Hematopoietic multipotent progenitor cell treated with erythropoietin and hydrocortisone succinate and interleukin-3 and kit ligand, for 6 days (in vitro differentiated cells): ENCODE results near the gene RPS16.
"Not testable (repeated sequence)": the region's sequence is repeated elsewhere in the genome, so short reads cannot be mapped to it uniquely, and the experiment has no call there.

ENCODE experiments used
- DNase-seq: peaks from one replicate; pipeline ENCODE4 v3.0.0-alpha.2; 2015

RPS16 gene

DNA sequence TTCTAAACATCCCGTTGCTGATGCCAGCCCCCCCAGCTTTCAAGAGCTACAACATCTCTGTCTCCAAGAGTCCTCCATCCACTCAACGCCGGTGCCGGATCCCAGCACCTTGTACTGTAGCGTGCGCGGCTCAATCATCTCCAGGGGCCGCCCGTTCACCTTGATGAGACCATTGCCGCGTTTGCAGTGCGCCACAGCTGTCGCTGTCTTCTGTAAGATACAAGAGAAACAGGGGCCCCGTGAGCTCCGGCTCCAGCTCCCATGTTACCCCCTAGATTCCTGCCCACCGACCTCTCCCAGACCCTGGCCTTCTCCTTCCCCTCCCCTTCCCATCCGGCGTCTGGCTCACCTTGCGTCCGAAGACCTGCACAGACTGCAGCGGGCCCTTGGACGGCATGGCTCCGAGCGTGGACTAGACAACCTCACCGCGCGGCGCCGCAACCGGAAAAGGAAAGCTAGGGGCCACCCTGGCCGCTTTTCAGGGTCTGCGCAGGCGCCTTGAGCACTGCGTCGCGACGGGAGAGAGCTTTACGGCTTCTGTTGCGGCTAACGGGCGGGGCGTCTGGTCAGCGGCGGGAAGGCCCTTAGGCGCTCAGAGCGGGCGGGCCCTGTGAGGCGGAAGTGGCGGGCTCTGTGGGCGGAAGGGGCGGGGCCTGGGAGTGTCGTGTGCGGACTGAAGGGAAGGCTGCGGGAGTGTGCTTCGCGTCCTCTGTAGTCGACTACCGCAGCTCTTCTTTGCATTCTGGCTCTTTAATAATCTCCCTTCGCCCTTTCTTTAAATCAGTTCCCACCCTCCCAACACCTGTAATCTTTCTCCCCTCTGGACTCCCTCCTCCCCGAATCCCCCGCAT is at the start of gene RPS16:
RPS16 (minus strand) TSS at position 451 of the 851 bp plus-strand sequence; CDS start at position 397, 54 bp downstream.
- DNase-seq = peak; percentile 99

DNA sequence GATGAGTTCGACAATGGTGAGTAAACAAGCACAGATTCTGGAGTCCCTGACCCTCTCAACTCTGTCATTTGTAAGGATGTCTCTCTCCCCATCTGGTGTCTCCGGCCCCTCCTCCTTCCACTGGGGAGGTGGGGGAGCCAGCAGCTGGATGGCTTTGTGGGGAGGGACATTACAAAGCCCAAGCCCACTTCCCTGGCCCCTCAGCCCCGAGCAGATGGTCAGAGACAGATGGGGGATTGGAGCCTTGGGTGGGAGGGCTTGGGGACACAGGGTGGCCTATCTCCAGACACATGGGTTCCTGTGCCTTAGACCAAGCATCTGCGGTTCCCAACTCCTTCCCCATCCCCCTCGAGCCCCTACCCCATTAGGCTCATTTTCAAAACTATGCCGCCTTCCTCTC is 47.4 kb upstream of the RPS16 start:
- no peak for DNase-seq

DNA sequence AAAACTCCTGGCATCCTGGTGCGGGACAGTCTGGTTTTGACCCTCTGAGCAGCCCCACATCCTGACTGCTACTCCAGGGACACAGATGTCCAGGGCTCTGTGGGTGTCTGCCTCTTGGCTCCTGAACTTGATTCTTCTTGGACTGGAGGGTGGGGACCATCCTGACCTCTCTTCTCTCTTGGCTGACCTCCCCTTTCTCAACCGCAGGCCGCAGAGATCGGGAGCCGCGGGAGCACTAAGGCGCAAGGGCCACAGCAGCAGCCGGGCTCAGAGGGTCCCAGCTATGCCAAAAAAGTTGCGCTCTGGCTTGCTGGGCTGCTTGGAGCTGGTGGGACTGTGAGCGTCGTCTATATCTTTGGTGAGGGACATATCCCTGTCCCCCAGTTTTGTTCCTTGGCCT is 45.9 kb upstream of the RPS16 start:
- DNase-seq = no peak

DNA sequence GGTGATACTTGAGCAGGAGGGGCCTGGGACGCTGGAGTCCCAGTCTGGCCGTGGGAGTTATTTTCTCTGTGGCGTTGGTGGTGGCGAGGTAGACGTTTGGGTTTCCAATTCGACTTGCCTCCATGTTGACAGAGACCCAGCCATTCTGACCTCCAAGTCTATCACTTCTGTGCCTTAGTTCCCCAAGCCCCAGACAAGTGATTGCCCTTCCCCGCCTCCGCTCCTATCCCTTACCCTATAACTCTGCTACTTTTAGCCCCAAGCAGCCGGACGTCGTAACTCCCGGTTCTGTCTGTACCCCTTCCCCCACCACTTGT is 45.4 kb upstream of the RPS16 start:
- peak; percentile 31 for DNase-seq

DNA sequence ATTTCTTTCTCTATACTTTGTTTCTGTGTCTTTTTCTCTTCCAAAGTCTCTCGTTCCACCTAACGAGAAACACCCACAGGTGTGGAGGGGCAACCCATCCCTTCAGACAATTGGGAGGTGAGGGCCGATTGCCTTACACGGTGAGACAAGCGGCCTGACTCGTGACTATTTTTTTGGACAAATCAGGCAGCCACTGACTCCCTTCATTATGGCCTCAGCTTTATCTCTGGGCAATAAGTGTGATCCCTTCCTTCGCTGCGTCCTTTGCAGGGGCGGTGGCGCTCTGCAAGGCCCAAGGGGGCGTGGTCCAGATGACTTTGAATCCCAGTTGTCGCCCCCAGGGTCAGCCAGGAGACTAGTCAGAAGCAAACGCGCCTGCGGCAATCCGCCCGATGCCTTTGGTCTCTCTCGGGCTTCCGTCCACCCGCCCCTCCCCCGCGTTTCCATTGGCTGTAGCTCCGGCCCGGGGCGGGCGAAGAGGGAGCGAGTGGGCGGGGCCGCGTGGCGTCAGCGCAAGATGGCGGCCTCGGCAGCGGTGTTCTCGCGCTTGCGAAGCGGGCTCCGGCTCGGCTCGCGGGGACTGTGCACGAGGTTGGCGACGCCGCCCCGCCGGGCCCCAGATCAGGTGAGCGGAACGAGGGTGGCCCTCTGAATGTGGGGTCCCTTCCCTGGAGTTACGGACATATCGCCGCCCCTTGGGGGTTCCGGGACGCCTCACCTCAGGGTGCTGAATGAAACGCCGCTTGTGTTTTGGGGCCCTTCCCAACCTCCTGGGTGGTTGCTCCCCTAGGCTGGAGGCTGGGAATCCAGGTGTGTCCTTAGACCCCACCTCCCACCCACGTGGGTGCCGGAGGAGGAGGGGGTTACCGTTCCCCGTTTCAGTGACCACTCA is 44.8 kb upstream of the RPS16 start, which contains the start of gene TIMM50:
TIMM50 (plus strand) TSS at position 502 of the 892 bp plus-strand sequence; CDS start at position 518, 16 bp downstream.
- DNase-seq = peak; percentile 99

DNA sequence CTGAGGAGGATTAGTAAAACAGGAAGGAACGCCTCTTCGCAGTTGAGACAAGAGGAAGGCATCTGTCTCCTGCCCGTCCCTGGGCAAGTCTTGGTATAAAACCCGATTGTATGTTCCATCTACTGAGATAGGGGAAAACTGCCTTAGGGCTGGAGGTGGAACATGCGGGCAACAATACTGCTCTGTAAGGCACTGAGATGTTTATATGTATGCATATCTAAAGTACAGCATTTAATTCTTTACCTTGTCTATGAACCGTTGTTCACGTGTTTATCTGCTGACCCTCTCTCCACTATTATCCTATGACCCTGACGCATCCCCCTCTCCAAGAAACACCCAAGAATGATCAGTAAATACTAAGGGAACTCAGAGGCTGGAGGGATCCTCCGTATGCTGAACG is 44.2 kb upstream of the RPS16 start:
- DNase-seq = peak; percentile 32

DNA sequence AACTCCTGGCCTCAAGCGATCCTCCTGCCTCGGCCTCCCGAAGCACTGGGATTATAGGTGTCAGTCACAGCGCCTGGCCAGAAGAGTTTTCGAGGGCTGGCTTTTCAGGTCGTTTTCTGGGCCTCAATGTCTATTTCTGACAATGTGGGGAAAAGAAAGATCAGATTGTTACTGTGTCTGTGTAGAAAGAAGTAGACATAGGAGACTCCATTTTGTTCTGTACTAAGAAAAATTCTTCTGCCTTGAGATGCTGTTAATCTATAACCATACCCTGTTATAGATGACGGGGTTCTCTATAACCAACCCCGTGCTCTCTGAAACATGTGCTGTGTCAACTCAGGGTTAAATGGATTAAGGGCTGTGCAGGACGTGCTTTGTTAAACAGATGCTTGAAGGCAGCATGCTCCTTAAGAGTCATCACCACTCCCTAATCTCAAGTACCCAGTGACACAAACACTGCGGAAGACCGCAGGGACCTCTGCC is 43.6 kb upstream of the RPS16 start:
- DNase-seq = not testable (repeated sequence)

DNA sequence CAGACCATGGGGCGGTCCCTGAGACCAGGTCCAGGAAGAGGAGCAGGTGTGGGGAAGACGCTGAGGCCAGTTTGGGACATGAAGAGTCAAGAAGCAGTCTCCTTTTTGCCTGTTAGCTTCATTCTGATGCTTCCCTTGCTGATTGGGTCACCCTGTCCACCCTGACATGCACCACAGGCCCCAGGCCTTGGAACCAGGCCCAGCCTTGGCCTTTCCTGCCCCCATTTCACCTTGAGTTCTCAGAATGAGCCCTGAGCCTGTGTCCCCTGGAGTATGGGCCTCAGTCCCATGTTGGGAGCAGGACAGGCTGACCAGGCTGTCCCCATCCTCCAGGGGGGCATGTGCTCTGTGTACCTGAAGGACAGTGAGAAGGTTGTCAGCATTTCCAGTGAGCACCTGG is 40.0 kb upstream of the RPS16 start:
- no peak for DNase-seq

DNA sequence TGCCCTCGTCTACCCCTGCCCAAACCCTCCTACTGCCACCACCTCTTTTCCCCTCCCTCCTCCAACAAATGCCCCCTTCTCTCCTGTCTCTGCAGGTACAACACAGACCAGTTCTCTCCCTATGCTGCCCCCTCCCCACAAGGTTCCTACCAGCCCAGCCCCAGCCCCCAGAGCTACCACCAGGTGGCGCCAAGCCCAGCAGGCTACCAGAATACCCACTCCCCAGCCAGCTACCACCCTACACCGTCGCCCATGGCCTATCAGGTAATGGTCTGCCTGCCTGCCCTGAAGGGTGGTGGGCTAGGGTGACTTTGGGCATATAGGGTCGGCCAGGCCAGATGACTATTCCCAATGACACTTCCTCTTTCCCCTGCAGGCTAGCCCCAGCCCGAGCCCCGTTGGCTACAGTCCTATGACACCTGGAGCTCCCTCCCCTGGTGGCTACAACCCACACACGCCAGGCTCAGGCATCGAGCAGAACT is 38.4 kb upstream of the RPS16 start:
- DNase-seq = peak; percentile 64

DNA sequence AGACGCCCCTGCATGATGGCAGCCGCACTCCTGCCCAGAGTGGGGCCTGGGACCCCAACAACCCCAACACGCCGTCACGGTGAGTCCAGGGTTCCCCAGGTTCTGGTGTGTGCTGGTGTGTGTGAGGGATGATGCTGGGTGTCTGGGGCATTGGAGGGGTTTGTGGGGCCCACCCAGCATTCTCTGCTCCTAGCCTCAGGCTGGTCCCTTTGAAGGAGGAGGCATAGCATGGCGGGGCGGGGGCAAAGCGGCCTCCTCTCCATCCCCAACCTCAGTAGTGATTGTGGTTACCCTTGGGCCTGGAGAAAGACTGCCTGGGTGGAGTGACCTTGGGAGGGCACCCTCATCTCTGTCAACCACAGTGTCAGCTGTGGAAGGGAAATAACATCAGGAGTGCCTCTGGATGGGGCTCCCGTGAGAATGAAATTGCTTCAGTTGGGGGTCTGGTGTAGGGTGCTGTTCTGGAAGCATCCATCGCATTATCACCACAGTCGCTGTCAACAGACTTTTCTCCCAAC is 37.8 kb upstream of the RPS16 start:
- no peak for DNase-seq

DNA sequence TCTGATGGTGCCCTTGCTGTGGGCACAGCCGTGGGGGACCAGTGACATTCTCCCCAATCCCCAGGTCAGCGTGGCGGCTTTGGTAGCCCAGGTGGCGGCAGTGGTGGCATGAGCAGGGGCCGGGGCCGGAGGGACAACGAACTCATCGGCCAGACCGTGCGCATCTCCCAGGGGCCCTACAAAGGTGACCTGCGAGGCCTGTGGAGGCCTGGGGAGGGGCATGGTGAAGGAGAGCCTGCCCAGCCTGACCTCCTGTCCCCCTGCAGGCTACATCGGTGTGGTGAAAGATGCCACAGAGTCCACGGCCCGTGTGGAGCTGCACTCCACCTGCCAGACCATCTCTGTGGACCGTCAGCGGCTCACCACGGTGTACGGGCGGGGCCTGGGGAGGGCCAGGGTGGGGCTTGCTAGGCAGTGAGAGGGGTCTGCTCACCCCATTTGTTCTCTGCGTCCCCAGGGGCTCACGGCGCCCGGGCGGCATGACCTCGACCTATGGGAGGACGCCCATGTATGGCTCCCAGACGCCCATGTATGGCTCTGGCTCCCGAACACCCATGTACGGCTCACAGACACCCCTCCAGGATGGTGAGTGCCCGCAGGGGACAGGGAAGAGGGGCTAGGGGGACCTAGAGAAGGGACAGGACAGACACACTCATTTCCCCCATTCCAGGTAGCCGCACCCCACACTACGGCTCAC is 37.1 kb upstream of the RPS16 start:
- no peak for DNase-seq

DNA sequence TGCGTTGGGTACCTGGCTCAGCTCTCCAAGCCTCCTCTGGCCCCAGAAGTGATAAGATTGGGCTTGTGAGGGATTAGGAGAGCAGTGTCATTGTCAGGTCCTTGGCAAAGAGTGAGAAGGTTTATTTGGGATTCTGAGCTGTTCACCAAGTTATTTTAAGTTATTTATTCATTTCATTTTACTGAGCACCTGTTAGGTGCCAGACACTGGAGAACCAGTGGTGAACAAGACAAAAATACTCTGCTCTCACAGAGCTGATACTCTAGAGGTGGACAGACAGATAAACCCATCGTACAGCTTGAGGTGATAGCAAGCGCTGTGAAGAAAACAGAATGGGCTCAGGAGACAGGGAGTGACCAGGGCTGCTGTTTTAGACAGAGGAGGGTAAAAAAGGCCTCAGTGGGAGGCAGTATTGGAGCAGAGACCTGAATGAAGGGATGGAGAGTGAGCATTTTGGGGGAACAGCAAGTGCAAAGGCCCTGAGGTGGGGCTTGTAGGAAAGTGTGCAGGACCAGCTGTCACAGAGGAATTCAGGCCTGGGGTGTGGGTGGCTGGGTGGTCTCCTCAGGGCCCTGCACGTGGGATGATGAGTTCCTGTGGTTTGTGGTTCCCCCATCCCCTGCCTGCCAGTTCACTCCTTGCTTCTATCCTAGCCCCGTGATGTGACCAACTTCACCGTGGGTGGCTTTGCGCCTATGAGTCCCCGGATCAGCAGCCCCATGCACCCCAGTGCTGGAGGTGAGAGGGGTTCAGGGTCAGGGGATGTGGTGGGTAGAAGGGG is 36.2 kb upstream of the RPS16 start:
- no peak for DNase-seq

DNA sequence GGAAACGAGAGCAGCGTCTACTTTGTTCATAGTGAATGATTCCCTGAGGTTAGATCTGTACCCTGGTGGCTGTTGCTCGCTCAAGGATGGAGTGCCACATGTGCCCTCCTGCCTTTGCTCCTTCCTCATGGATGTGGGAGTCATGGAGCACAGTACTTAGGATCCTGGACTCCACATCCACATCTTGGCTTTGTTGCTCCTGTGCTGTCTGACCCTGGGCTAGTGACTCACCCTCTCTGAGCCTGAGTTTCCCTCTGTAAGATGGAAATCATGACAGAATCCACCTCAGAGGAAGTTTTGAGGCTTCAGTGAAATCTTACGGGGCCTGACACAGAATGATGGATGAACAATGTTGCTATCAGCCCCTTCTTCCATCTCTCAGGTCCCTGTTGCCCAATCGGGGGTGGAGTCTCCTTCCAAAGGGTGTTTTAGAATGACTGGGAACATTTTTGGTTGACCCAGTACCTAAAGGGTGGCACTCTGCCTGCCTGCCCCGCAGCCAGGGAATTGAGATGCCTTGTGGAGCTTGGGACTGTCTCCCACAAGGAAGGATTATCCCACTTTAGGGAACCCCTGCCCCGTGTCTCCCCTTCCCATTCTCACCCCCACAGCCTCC is 35.1 kb upstream of the RPS16 start:
- DNase-seq = no peak

DNA sequence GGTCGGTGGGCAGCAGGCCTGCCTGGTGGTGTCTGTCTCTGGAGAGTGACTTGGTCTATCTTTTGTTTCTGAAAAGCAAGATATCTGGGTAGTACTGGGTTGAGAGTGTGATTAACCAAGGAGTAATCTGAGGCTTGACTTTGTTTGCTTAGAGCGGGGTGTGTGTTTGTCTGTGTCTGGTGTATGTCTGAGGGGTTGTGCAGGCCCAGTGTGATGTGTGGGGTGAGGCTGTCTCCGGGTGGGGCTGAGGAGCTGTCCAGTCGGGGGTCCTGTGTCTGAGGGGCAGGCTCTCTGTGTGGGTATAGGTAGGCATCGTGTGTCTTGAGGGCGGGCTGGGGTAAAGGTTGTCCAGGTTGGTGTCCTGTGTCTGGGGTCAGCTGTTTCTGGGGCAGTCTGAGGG is 33.8 kb upstream of the RPS16 start:
- DNase-seq = no peak

DNA sequence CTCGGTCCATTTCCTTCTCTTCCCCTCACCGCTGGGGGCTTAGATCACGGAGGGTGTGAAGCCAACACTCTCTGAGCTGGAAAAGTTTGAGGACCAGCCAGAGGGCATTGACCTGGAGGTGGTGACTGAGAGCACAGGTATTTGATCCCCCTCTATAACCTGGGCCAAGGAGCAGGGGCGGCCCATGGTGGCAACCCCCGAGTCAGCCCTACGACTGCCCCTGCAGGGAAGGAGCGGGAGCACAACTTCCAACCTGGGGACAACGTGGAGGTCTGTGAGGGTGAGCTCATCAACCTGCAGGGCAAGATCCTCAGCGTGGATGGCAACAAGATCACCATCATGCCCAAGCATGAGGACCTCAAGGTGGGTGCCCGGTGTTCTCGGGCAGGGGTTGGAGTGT is 33.3 kb upstream of the RPS16 start:
- no peak for DNase-seq

DNA sequence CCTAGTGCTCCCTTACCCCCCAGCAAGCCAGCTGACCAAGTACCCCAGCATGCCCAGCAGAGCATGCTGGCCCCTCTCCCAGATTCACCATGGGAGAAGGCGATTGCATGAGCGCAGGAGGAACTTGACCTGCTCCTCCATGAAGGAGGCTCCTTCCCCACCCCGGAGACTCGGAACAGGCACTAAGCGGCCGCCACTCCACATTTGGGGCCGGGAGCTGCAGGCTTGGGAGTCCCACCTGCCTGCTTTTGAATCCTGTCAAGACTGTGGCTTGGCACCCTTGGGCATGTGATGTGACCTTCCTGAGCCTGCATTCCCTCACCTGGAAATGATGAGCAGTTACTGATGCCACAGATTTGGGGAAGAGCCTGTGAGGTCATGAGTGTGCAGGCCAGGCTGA is 32.2 kb upstream of the RPS16 start:
- DNase-seq = no peak

DNA sequence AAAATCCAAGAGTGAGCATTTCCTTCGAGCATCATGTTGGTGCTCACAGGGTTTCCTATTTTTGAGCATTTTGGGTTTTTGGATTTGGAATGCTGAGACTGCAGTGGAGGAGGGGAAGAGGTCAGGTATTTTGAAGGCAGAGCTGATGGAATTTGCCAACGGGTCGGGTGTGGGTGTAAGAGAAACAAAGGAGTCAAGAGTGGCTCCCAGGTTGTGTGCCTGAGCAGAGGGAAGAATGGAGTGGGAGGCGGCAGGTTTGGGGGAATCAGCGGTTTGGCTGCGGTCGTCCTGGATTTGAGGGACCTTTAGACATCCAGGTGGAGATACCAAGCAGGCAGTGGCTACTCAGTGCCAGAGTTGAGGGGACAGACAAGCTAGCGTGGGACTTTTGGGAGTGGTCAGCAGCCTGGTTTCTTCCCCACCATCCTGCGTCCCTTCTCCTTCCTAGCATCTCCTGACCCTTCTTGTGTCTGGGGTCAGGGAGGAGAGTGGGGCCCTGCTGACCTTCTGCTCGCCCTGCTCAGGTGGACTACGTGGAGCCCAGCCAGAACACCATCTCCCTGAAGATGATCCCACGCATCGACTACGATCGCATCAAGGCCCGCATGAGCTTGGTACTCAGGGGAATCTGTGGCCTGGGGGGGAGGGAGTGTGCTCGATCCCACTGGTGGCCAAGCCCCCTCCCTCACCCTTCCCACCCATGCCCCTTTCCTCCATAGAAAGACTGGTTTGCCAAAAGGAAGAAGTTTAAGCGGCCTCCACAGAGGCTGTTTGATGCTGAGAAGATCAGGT is 30.4 kb upstream of the RPS16 start:
- no peak for DNase-seq

DNA sequence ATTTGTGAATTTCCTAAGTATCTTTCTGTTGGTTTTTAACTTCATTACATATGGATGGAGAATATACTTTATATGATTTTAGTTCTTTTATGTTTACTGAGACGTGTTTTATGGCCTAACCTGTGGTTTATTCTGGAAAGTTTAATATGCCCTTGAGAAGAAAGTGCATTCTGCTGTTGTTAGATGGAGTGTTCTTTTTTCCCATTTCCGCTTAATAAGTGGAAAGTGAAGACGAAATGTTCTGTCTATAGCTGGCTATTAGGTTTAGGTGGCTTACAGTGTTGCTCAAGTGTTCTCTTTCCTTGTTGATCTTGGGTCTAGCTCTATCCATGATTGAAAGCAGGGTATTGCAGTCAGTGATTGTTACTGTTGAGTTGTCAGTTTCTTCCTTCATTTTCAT is 27.7 kb upstream of the RPS16 start:
- no peak for DNase-seq

DNA sequence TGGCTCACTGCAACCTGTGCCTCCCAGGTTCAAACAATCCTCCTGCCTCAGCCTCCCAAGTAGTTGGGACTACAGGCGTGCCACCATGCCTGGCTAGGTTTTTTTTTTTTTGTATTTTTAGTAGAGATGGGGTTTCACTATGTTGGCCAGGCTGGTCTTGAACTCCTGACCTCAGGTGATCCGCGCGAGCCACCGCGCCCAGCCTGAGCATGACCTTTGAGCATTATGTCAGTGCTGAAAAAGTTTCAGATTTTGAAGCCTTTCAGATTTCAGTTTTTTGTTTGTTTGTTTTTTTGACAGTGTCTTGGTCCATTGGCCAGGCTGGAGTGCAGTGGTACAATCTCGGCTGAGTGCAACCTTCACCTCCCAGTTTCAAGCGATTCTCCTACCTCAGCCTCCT is 15.5 kb upstream of the RPS16 start:
- not testable (repeated sequence) for DNase-seq

DNA sequence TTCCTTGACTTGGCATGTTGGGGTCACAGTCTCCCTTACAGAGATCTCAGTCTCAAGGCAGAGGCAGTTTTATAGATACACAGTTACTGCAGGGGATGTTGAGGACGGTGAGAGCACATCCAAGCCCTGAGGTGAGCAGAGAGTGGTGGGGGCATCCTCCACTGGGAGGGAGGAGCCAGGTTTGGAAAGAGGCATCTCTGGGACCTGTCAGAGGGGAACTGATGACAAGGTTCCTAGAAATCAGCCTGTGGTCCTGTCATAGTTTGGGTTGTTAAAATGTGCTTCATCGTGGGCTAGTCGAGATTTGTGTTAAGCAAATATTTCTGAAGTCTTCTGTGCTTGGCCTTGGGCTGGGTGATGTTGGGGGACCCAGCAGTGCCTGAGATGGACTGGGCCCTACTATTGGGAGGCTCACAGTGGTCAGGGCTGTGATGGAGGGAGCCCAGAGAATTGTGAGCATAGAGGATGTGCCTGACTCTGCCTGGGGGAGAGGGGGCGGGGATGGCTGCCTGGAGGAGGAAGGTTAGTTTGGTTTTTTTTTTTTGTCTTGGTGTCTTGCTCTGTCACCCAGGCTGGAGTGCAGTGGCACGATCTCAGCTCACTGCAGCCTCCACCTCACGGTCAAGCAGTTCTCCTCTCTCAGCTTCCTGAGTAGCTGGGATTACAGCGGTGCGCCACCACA is 13.5 kb upstream of the RPS16 start:
- DNase-seq = no peak
